ENCODE measurements around the gene AK8.

Gene AK8

DNA sequence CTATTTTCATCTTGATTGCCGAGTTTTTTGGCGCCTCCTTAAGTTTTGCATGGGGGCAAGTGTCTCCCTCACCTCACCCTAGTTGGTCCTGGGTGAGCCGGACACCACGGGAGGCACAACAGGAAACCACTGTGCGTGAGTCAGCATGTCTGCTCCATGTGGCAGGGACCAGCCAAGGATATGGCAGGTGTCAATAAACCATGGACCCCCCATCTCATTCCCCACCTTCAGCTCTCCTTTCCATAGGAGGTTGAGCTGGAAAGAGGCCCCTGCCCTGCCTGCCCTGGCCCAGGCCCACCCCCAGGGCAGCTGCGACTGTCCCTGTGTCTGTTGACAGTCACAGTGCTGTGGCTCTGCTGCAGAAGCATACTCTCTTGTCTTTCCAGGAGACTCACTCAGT, 3.7 kb upstream of the AK8 start:
- TF ChIP-seq EZH2 (IDR thresholded peaks at IDR 0.05; ENCODE audit: borderline replicate concordance, low read length): no peak
- no peak for TF ChIP-seq CTCF (IDR thresholded peaks at IDR 0.05; ENCODE audit: low read length)
- Histone ChIP-seq H3K27me3 (ENCODE audit: insufficient read depth, low read length) (no peaks in the 10 kb centered on the region), H3K4me1 (ENCODE audit: insufficient read depth, low read length, severe bottlenecking) (peaks cover 18% of the 10 kb centered on the region), H4K20me1 (ENCODE audit: insufficient read depth, low read length) (no peaks in the 10 kb centered on the region), H3K9me3 (ENCODE audit: low read length) (no peaks in the 10 kb centered on the region), H3K27ac (ENCODE audit: low read depth, low read length, poor library complexity, severe bottlenecking) (no peak overlapping the region), H3K36me3 (ENCODE audit: insufficient read depth, low read length) (no peaks in the 10 kb centered on the region), H3K9me2 (ENCODE audit: low read depth, low read length) (no peaks in the 10 kb centered on the region), H3K4me2 (ENCODE audit: low read length) (no peak overlapping the region), H3K9ac (ENCODE audit: low read length) (no peak overlapping the region), H2AFZ (ENCODE audit: low read length) (no peak overlapping the region), H3K79me2 (ENCODE audit: insufficient read depth, low read length) (no peaks in the 10 kb centered on the region), H3F3A (ENCODE audit: insufficient read depth, low read length) (no peaks in the 10 kb centered on the region), H3K4me3 (ENCODE audit: low read depth, low read length, poor library complexity, severe bottlenecking) (no peak overlapping the region)

GRCh38 chr9:132880324-132880661, 2.2 kb upstream of the AK8 start:
- Histone ChIP-seq H3K4me1 (ENCODE audit: insufficient read depth, low read length, severe bottlenecking) (peaks cover 18% of the 10 kb centered on the region), H3K4me2 (ENCODE audit: low read length) (no peak overlapping the region), H2AFZ (ENCODE audit: low read length) (no peak overlapping the region), H3K9me3 (ENCODE audit: low read length) (no peaks in the 10 kb centered on the region), H3K9ac (ENCODE audit: low read length) (no peak overlapping the region), H3K79me2 (ENCODE audit: insufficient read depth, low read length) (no peaks in the 10 kb centered on the region), H3K27ac (ENCODE audit: low read depth, low read length, poor library complexity, severe bottlenecking) (no peak overlapping the region), H4K20me1 (ENCODE audit: insufficient read depth, low read length) (no peaks in the 10 kb centered on the region), H3K36me3 (ENCODE audit: insufficient read depth, low read length) (no peaks in the 10 kb centered on the region), H3F3A (ENCODE audit: insufficient read depth, low read length) (no peaks in the 10 kb centered on the region), H3K27me3 (ENCODE audit: insufficient read depth, low read length) (no peaks in the 10 kb centered on the region), H3K4me3 (ENCODE audit: low read depth, low read length, poor library complexity, severe bottlenecking) (no peak overlapping the region), H3K9me2 (ENCODE audit: low read depth, low read length) (no peaks in the 10 kb centered on the region)
- no peak for TF ChIP-seq CTCF (IDR thresholded peaks at IDR 0.05; ENCODE audit: low read length)
- TF ChIP-seq EZH2 (IDR thresholded peaks at IDR 0.05; ENCODE audit: borderline replicate concordance, low read length): no peak

DNA sequence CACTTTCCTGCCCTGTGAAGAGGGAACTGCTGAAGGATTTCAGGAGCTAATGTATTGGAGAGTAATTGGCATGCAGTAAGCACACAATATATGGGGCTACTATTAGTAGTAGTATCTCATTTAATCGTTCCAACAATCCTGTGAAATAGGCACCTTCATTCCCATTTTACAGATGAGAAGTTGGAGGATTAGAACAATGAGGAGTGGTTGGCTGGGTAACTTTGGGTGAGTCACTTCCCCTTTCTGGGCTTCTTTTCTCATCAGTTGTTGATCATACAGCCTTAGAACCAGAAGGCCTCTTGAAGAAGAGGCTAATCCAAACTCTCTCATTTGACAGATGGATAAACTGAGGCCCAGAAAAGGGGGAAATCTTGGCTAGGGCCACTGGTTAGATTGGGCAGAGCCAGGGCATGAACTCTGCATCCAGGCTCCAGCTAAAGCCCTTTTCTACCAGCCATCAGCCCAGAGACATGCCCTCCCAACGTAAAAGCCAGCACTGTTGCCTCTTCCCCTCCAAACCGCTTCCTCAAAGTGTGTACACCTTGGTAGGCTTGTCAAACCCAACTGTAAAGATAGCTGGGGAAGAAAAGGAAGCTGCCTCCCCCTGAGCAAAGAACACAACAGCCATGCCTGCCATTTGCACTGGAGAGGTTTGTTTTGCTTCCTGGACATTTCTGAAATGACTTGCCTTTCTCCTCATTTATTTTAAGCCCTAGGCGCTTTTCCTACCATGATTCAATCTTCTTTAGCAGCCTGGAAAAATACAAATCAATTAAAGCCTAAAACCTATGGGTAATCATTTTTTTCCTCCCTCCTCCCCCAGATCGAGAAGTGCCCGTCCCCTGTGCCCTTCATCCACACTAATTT, 1.6 kb upstream of the AK8 start:
- Histone ChIP-seq H3K4me1 (ENCODE audit: insufficient read depth, low read length, severe bottlenecking) (peaks cover 18% of the 10 kb centered on the region), H2AFZ (ENCODE audit: low read length) (no peak overlapping the region), H3K36me3 (ENCODE audit: insufficient read depth, low read length) (no peaks in the 10 kb centered on the region), H3K27me3 (ENCODE audit: insufficient read depth, low read length) (no peaks in the 10 kb centered on the region), H3K9me3 (ENCODE audit: low read length) (no peaks in the 10 kb centered on the region), H3K27ac (ENCODE audit: low read depth, low read length, poor library complexity, severe bottlenecking) (peak overlapping the region; percentile 12), H3F3A (ENCODE audit: insufficient read depth, low read length) (no peaks in the 10 kb centered on the region), H3K9ac (ENCODE audit: low read length) (no peak overlapping the region), H3K4me3 (ENCODE audit: low read depth, low read length, poor library complexity, severe bottlenecking) (peak overlapping the region; percentile 81), H3K79me2 (ENCODE audit: insufficient read depth, low read length) (no peaks in the 10 kb centered on the region), H3K4me2 (ENCODE audit: low read length) (0 out of 2 replicates have a peak overlapping the region, but pooled peaks have one; percentile 76), H3K9me2 (ENCODE audit: low read depth, low read length) (no peaks in the 10 kb centered on the region), H4K20me1 (ENCODE audit: insufficient read depth, low read length) (no peaks in the 10 kb centered on the region)
- TF ChIP-seq EZH2 (IDR thresholded peaks at IDR 0.05; ENCODE audit: borderline replicate concordance, low read length) (no peak), CTCF (IDR thresholded peaks at IDR 0.05; ENCODE audit: low read length) (no peak)

Measured in OCI-LY1 (cell line).